Measurements from ENCODE around the gene CELF2. TPM values are rescaled to one million over a fixed set of nuclear protein-coding genes. Genes with fewer than 3 reads are reported as not detected.

Gene CELF2
- total and polyA plus RNA-seq, 8 donors, result 58.0 to 107 (median 65.9) TPM

DNA sequence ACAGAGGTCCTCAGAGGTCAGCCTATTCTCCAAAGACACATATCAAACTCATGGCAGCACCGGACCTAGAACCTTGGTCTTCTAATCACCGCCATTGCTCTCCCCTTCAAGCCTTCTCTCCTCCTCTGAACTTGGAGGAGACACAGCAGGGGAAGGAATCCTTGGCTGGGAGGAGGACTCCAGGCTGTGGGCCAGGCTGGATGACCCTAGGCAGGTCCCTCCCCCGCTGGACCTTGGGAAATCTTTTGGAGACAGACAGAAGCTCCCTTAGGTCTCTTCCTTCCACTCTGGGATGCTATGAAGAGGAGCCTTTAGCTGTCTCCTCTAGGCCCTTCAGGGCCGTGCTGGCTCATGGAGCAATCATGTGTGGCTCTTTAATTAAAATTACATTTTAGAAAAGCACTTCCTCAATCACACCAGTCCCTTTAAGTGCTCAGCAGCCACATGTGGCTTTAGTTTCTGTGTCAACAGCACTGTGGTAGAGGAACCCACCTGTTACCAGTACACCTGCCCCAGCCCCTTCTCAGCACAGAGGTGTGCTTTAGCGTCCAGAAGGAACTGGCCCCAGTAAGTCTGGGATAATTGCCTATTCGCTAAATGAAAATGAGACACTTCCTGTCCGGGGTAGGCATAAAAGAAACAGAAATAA, 238.2 kb downstream of the CELF2 start:
- intact Hi-C loops (cut with DNase I), result no loop called here

DNA sequence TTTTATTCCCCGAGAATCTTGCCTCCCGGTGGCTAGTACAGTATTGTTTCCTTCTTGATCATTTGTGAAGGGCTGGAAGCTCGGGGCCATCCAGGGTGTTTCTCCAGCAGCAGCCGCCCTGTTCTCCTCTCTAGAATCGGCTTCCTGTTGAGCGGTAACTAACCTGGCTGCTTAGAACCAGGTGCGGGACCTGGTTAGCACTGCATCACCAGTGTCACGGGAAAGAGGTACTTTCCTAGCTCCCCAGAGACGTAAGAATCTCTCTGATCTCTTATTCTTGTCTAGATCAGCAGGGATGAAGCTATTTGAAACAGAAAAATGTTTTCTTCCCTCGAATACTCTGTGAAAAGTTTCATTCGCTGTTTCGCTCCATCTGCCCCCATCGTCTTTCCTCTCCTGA, 239.2 kb downstream of the CELF2 start:
- Histone ChIP-seq H3K27me3 (no peaks in the 10 kb centered on the region), H3K27ac (no peak overlapping the region), H3K4me1 (peaks cover 0 to 13% of the 10 kb centered on the region in 2 donors), H3K36me3 (peaks cover 0 to 74% of the 10 kb centered on the region in 2 donors), H3K4me3 (no peak overlapping the region), H3K9me3 (no peaks in the 10 kb centered on the region)
- DNase-seq, result no peak
- ATAC-seq, result no peak
- intact Hi-C loops (cut with DNase I), result no loop called here
- TF ChIP-seq, protein P1, sequence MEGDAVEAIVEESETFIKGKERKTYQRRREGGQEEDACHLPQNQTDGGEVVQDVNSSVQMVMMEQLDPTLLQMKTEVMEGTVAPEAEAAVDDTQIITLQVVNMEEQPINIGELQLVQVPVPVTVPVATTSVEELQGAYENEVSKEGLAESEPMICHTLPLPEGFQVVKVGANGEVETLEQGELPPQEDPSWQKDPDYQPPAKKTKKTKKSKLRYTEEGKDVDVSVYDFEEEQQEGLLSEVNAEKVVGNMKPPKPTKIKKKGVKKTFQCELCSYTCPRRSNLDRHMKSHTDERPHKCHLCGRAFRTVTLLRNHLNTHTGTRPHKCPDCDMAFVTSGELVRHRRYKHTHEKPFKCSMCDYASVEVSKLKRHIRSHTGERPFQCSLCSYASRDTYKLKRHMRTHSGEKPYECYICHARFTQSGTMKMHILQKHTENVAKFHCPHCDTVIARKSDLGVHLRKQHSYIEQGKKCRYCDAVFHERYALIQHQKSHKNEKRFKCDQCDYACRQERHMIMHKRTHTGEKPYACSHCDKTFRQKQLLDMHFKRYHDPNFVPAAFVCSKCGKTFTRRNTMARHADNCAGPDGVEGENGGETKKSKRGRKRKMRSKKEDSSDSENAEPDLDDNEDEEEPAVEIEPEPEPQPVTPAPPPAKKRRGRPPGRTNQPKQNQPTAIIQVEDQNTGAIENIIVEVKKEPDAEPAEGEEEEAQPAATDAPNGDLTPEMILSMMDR (IDR thresholded peaks at IDR 0.05), result no peak

More for the DNA sequence above, 238.2 kb downstream of the CELF2 start:
- no peak for ATAC-seq
- TF ChIP-seq, protein P1 (IDR thresholded peaks at IDR 0.05), result no peak
- Histone ChIP-seq H3K4me3 (no peak overlapping the region), H3K9me3 (no peaks in the 10 kb centered on the region), H3K4me1 (peaks cover 0 to 13% of the 10 kb centered on the region in 2 donors), H3K27me3 (no peaks in the 10 kb centered on the region), H3K36me3 (peaks cover 0 to 72% of the 10 kb centered on the region in 2 donors), H3K27ac (no peak overlapping the region)
- DNase-seq, result no peak

- peaks cover 0 to 13% of the 10 kb centered on the region in 2 donors for H3K4me1 ChIP-seq
- H3K36me3 ChIP-seq, result peaks cover 0 to 74% of the 10 kb centered on the region in 2 donors
- H3K4me3 ChIP-seq, result no peak overlapping the region
- no peak for ATAC-seq
- no peaks in the 10 kb centered on the region for H3K27me3 ChIP-seq
- DNase-seq, result no peak
- peak overlapping the region in 1 of 2 donors; percentile 23 for H3K27ac ChIP-seq
- TF ChIP-seq, protein P1 (IDR thresholded peaks at IDR 0.05), result no peak
- no peaks in the 10 kb centered on the region for H3K9me3 ChIP-seq
- intact Hi-C loops (cut with DNase I), result no loop called here
Observed at GRCh38 chr10:11257440-11258090, 239.9 kb downstream of the CELF2 start.

- ATAC-seq, result no peak
- H3K36me3 ChIP-seq, result peaks cover 0 to 87% of the 10 kb centered on the region in 2 donors
- TF ChIP-seq, protein P1 (IDR thresholded peaks at IDR 0.05), result no peak
Observed at GRCh38 chr10:11260170-11260569, 242.5 kb downstream of the CELF2 start.

GRCh38 chr10:11261143-11261542, 243.5 kb downstream of the CELF2 start:
- Histone ChIP-seq H3K27me3 (no peaks in the 10 kb centered on the region), H3K36me3 (peaks cover 0 to 86% of the 10 kb centered on the region in 2 donors), H3K27ac (no peak overlapping the region), H3K9me3 (no peaks in the 10 kb centered on the region), H3K4me1 (peaks cover 0 to 13% of the 10 kb centered on the region in 2 donors), H3K4me3 (no peak overlapping the region)
- ATAC-seq (peak; percentile 17), DNase-seq (no peak)
- intact Hi-C loops (cut with DNase I), result no loop called here
- TF ChIP-seq, protein P1 (IDR thresholded peaks at IDR 0.05), result no peak

More at GRCh38 chr10:11260170-11260569, 242.5 kb downstream of the CELF2 start:
- DNase-seq, result no peak
- Histone ChIP-seq H3K4me3 (no peak overlapping the region), H3K9me3 (no peaks in the 10 kb centered on the region), H3K27me3 (no peaks in the 10 kb centered on the region), H3K4me1 (peaks cover 0 to 13% of the 10 kb centered on the region in 2 donors), H3K27ac (no peak overlapping the region)
- intact Hi-C loops (cut with DNase I), result no loop called here

Measured in left lung (tissue), 10 donors.